ENCODE measurements around the gene ECI1.

ECI1 gene

DNA sequence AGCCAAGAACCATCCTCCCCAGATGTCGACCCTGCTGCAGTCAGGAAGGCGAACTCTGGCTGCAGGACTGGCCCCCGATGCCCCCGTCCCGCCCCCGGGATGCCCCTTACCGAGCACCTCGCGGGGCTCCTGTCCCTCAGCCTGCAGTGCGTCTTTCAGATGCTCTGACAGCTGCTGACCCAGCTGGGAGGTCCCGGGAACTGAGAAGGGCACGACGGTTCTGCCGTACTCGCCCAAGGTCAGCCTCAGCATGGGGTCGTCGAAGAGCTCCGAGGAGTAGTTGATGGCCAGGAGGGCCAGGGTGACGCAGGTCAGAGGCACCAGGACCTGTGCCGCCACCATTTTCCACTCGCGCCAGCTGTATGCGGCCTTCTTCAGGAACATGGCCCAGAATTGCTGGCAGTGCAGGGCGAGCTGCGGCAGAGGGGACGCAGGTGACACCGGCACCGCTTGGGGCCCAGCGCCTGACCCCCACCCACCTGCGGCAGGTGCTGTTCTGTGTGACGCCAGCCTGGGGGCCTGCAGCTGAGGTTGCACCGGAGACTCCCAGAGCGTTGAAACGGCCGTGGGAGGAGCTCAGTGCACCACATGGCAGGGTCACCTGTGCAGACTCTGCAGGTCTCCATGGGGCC lies 36.6 kb upstream of the ECI1 start:
- TF ChIP-seq POLR2A (IDR thresholded peaks at IDR 0.05; ENCODE audit: extremely low read depth, insufficient read length) (no peak), MYC (IDR thresholded peaks at IDR 0.05; ENCODE audit: low read depth, low read length) (no peak)
- TF ChIP-seq, protein P1, sequence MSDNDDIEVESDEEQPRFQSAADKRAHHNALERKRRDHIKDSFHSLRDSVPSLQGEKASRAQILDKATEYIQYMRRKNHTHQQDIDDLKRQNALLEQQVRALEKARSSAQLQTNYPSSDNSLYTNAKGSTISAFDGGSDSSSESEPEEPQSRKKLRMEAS (IDR thresholded peaks at IDR 0.05; ENCODE audit: low read depth, low read length), result no peak
- TF ChIP-seq, protein P2, sequence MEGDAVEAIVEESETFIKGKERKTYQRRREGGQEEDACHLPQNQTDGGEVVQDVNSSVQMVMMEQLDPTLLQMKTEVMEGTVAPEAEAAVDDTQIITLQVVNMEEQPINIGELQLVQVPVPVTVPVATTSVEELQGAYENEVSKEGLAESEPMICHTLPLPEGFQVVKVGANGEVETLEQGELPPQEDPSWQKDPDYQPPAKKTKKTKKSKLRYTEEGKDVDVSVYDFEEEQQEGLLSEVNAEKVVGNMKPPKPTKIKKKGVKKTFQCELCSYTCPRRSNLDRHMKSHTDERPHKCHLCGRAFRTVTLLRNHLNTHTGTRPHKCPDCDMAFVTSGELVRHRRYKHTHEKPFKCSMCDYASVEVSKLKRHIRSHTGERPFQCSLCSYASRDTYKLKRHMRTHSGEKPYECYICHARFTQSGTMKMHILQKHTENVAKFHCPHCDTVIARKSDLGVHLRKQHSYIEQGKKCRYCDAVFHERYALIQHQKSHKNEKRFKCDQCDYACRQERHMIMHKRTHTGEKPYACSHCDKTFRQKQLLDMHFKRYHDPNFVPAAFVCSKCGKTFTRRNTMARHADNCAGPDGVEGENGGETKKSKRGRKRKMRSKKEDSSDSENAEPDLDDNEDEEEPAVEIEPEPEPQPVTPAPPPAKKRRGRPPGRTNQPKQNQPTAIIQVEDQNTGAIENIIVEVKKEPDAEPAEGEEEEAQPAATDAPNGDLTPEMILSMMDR (IDR thresholded peaks at IDR 0.05; ENCODE audit: low read depth, low read length), result no peak
- no peak for DNase-seq (ENCODE audit: low read depth)
- H3K4me3 ChIP-seq (ENCODE audit: low read depth, low read length), result no peak overlapping the region

DNA sequence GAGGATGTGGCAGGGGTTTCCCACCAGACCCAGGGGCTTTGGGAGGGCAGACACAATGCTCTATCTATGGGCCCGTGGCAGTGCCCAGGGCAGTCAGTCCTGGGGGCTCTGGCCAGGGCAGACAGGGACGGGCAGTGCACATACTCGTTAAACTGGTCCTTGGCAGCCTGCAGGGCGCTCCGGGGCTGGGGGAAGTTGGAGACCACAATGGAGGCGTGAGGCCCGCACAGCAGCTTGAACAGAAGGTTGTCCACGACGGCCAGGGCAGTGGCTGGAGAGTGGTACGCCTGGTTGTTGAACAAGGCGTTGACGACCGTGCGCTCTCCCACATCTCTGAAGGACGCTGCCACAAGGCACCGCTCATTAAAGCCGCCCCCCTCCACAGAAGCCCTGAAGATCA lies 35.2 kb upstream of the ECI1 start:
- TF ChIP-seq, protein P1 (IDR thresholded peaks at IDR 0.05; ENCODE audit: low read depth, low read length), result no peak
- TF ChIP-seq, protein P2 (IDR thresholded peaks at IDR 0.05; ENCODE audit: low read depth, low read length), result no peak
- TF ChIP-seq MYC (IDR thresholded peaks at IDR 0.05; ENCODE audit: low read depth, low read length) (no peak), POLR2A (IDR thresholded peaks at IDR 0.05; ENCODE audit: extremely low read depth, insufficient read length) (no peak)
- DNase-seq (ENCODE audit: low read depth), result no peak

DNA sequence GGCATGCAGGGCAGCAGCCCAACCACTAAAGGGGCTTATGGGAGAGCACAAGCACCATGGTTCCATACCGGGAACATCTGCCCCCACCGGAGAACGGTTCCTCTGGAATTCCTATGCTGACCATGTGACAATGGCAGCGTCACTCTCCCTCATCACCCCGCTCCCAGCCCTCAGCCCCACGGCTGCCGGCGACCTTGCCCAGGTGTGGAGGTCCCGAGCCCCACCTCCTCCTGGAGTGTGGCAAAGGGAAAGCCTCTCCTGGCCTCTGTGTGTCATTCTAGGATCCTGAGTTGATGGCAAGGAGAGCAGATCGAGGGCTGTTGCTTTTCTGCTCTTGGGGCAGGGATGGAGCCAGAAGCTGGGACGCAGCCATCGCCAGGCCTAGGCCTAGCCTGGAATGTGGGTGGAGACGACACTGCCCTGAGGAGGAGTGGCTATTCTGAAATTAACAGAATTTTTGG lies 34.4 kb upstream of the ECI1 start:
- TF ChIP-seq, protein P1 (IDR thresholded peaks at IDR 0.05; ENCODE audit: low read depth, low read length), result no peak
- TF ChIP-seq POLR2A (IDR thresholded peaks at IDR 0.05; ENCODE audit: extremely low read depth, insufficient read length), result no peak
- no peak for TF ChIP-seq MYC (IDR thresholded peaks at IDR 0.05; ENCODE audit: low read depth, low read length)
- TF ChIP-seq, protein P2 (IDR thresholded peaks at IDR 0.05; ENCODE audit: low read depth, low read length), result no peak

More for the DNA sequence above, 35.2 kb upstream of the ECI1 start:
- no peak overlapping the region for H3K4me3 ChIP-seq (ENCODE audit: low read depth, low read length)

DNA sequence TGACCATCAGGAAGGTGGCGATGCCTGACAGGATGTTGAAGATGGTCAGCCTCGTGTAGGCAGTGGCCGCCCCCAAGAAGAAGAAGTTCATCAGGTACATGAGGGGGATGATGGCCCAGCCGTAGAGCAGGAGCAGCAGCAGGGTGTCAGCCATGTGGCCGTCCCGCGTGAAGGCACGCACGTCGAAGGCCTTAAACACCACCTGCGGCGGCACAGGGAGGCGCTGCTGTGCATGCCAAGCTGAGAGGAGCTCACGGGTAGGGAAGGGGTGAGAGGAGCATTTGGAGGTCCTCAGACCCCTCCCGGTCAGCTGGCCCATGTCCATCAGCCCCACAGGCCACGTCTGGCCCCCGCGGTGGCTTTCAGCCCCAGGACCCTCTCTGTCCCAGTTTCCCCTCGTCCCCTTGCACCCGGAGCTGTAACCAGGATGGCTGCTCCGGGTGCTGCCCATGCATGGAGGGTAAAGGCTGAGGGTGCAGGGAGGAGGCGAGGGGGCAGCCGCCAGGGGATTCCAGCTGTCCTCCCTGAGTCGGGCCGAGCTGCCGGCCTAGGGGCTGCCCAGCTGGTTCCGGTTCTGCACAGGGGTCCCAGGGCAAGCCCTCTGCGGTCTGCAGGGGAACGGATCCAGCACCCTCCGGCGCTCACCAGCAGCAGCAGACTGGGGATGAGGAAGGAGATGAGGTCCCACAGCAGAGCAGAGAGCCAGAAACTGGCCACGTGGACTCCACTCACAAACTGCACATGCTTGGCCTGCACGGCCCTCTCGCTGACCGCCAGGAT lies 33.6 kb upstream of the ECI1 start:
- no peak for DNase-seq (ENCODE audit: low read depth)
- TF ChIP-seq, protein P2 (IDR thresholded peaks at IDR 0.05; ENCODE audit: low read depth, low read length), result no peak
- no peak for TF ChIP-seq MYC (IDR thresholded peaks at IDR 0.05; ENCODE audit: low read depth, low read length)
- TF ChIP-seq POLR2A (IDR thresholded peaks at IDR 0.05; ENCODE audit: extremely low read depth, insufficient read length), result no peak
- TF ChIP-seq, protein P1 (IDR thresholded peaks at IDR 0.05; ENCODE audit: low read depth, low read length), result no peak

More for the DNA sequence above, 34.4 kb upstream of the ECI1 start:
- H3K4me3 ChIP-seq (ENCODE audit: low read depth, low read length), result no peak overlapping the region
- no peak for DNase-seq (ENCODE audit: low read depth)

DNA sequence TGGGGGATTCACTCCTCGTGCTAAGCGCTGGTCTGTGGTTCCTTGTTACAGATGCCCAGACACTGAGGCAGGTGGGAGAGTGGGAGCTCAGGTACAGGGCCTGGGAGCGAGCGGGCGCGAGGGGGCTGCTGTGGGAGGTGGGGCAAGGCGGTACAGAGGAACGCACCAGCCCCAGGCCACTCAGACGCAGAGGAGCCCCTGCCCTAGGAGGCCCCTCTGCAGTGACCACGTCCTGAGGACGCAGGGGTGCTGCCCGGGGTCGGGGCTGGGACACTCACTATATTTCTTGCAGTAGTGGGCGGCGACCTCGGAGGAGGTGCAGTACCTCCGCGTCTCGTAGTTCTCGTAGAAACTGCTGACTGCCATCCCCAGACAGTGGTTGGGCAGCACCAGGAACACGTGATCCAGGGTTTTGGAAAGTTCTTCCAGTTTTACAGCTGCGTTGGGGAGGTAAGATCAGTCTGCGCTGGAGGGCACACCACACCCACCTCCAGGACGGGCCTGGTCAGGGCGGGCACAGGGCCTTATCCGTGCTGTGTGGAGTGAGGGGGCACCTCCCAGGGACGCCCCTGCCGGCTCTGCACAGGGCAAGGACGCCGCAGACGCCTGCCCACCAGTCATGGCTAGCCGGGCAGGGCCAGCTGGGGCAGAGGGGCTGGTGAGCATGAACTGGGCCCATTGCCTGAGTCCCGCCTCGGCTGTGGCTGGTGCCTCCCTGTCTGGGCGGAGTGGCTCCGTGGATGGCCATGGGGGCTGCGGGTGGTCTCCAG lies 32.8 kb upstream of the ECI1 start:
- no peak overlapping the region for H3K4me3 ChIP-seq (ENCODE audit: low read depth, low read length)
- TF ChIP-seq POLR2A (IDR thresholded peaks at IDR 0.05; ENCODE audit: extremely low read depth, insufficient read length), result no peak
- TF ChIP-seq MYC (IDR thresholded peaks at IDR 0.05; ENCODE audit: low read depth, low read length), result no peak
- TF ChIP-seq, protein P2 (IDR thresholded peaks at IDR 0.05; ENCODE audit: low read depth, low read length), result no peak
- TF ChIP-seq, protein P1 (IDR thresholded peaks at IDR 0.05; ENCODE audit: low read depth, low read length), result no peak
- no peak for DNase-seq (ENCODE audit: low read depth)

More for the DNA sequence above, 33.6 kb upstream of the ECI1 start:
- no peak overlapping the region for H3K4me3 ChIP-seq (ENCODE audit: low read depth, low read length)
